ENCODE data around the gene EIF4EBP3.

The EIF4EBP3 gene

GRCh38 chr5:140549237-140550144 is 2.0 kb downstream of the EIF4EBP3 start:
- TF ChIP-seq, protein P1, sequence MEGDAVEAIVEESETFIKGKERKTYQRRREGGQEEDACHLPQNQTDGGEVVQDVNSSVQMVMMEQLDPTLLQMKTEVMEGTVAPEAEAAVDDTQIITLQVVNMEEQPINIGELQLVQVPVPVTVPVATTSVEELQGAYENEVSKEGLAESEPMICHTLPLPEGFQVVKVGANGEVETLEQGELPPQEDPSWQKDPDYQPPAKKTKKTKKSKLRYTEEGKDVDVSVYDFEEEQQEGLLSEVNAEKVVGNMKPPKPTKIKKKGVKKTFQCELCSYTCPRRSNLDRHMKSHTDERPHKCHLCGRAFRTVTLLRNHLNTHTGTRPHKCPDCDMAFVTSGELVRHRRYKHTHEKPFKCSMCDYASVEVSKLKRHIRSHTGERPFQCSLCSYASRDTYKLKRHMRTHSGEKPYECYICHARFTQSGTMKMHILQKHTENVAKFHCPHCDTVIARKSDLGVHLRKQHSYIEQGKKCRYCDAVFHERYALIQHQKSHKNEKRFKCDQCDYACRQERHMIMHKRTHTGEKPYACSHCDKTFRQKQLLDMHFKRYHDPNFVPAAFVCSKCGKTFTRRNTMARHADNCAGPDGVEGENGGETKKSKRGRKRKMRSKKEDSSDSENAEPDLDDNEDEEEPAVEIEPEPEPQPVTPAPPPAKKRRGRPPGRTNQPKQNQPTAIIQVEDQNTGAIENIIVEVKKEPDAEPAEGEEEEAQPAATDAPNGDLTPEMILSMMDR (conservative IDR thresholded peaks at IDR 0.05; ENCODE audit: low read length): no peak
- peak; percentile 38 for DNase-seq (ENCODE audit: low read depth)
- no peak overlapping the region for H3K4me3 ChIP-seq (ENCODE audit: low read length)

GRCh38 chr5:140550147-140551079 is 3.0 kb downstream of the EIF4EBP3 start:
- TF ChIP-seq, protein P1 (conservative IDR thresholded peaks at IDR 0.05; ENCODE audit: low read length): no peak
- DNase-seq (ENCODE audit: low read depth): no peak
- no peak overlapping the region for H3K4me3 ChIP-seq (ENCODE audit: low read length)

- TF ChIP-seq, protein P1 (conservative IDR thresholded peaks at IDR 0.05; ENCODE audit: low read length): no peak
- no peak overlapping the region for H3K4me3 ChIP-seq (ENCODE audit: low read length)
- no peak for DNase-seq (ENCODE audit: low read depth)
Measured at GRCh38 chr5:140551872-140552271, 4.4 kb downstream of the EIF4EBP3 start.

DNA sequence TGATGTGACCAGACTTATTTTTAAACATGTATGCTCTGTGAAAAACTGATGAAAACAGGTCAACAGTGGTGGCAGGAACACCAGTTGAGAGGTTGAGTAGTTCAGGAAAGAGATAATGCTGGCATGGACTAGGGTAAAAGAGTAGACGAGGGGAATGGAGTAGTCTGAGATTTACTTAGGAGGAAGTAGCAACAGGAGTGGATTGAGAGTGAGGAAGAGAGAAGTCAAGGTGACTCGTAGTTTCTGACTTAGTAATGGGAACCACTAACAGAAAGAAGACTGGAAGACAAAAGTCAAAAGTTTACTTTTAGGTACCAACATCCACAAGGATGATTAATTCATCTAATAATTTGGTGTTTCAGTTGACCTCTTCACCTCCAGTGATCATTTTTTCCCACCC is 6.2 kb downstream of the EIF4EBP3 start:
- TF ChIP-seq, protein P1 (conservative IDR thresholded peaks at IDR 0.05; ENCODE audit: low read length): no peak
- no peak for DNase-seq (ENCODE audit: low read depth)
- H3K4me3 ChIP-seq (ENCODE audit: low read length): no peak overlapping the region

GRCh38 chr5:140554454-140554853 is 7.0 kb downstream of the EIF4EBP3 start:
- DNase-seq (ENCODE audit: low read depth): peak; percentile 50
- TF ChIP-seq, protein P1 (conservative IDR thresholded peaks at IDR 0.05; ENCODE audit: low read length): no peak
- H3K4me3 ChIP-seq (ENCODE audit: low read length): no peak overlapping the region

DNA sequence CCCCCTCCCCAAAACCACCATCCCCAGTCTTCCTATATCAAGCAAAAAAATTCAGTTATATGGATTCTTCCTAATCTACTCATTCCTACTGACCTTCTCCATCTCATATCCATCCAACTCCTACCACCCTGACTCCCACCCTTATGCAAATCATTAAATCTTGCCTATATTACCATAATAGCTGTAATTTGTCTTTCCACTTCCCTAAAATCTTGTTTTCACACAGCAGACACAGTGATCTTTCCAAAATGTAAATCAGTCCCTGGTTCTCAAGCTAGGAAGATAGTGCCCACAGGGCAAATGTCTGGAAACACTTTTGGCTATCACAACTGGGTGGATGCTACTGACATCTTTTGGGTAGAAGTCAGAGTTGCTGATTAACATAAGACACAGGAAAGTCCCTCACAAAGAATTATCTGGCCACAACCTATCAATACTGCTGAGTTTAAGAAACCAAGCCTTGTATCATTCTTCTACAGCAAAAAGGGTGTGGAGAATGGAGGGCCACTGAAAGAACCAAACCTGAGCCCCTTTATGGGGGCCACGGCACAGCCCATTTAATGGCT is 8.4 kb downstream of the EIF4EBP3 start:
- TF ChIP-seq, protein P1 (conservative IDR thresholded peaks at IDR 0.05; ENCODE audit: low read length): no peak
- peak overlapping the region; percentile 86 for H3K4me3 ChIP-seq (ENCODE audit: low read length)
- DNase-seq (ENCODE audit: low read depth): no peak

All from AG10803 (cell line).